Measurements from ENCODE around the gene DPP10.

Gene DPP10

GRCh38 chr2:115484983-115485382, 1042.5 kb downstream of the DPP10 start:
- Histone ChIP-seq H3K4me2 (ENCODE audit: low read length) (no peak overlapping the region), H3K9me2 (ENCODE audit: low read depth, low read length) (no peaks in the 10 kb centered on the region), H3K27me3 (ENCODE audit: insufficient read depth, low read length) (no peaks in the 10 kb centered on the region), H3K27ac (ENCODE audit: low read depth, low read length, poor library complexity, severe bottlenecking) (no peak overlapping the region), H3F3A (ENCODE audit: insufficient read depth, low read length) (no peaks in the 10 kb centered on the region), H3K4me1 (ENCODE audit: insufficient read depth, low read length, severe bottlenecking) (no peaks in the 10 kb centered on the region), H3K4me3 (ENCODE audit: low read depth, low read length, poor library complexity, severe bottlenecking) (no peak overlapping the region), H4K20me1 (ENCODE audit: insufficient read depth, low read length) (no peaks in the 10 kb centered on the region), H2AFZ (ENCODE audit: low read length) (no peak overlapping the region), H3K9ac (ENCODE audit: low read length) (no peak overlapping the region), H3K36me3 (ENCODE audit: insufficient read depth, low read length) (no peaks in the 10 kb centered on the region), H3K9me3 (ENCODE audit: low read length) (no peaks in the 10 kb centered on the region), H3K79me2 (ENCODE audit: insufficient read depth, low read length) (no peaks in the 10 kb centered on the region)
- no peak for TF ChIP-seq EZH2 (IDR thresholded peaks at IDR 0.05; ENCODE audit: borderline replicate concordance, low read length)
- TF ChIP-seq CTCF (IDR thresholded peaks at IDR 0.05; ENCODE audit: low read length), result no peak

- no peak overlapping the region for H3K4me2 ChIP-seq (ENCODE audit: low read length)
- H3K27me3 ChIP-seq (ENCODE audit: insufficient read depth, low read length), result no peaks in the 10 kb centered on the region
- H3F3A ChIP-seq (ENCODE audit: insufficient read depth, low read length), result no peaks in the 10 kb centered on the region
- H3K4me3 ChIP-seq (ENCODE audit: low read depth, low read length, poor library complexity, severe bottlenecking), result no peak overlapping the region
- H3K36me3 ChIP-seq (ENCODE audit: insufficient read depth, low read length), result no peaks in the 10 kb centered on the region
- H3K27ac ChIP-seq (ENCODE audit: low read depth, low read length, poor library complexity, severe bottlenecking), result no peak overlapping the region
- no peaks in the 10 kb centered on the region for H3K79me2 ChIP-seq (ENCODE audit: insufficient read depth, low read length)
- no peak for TF ChIP-seq EZH2 (IDR thresholded peaks at IDR 0.05; ENCODE audit: borderline replicate concordance, low read length)
- TF ChIP-seq CTCF (IDR thresholded peaks at IDR 0.05; ENCODE audit: low read length), result no peak
- H3K9me2 ChIP-seq (ENCODE audit: low read depth, low read length), result no peaks in the 10 kb centered on the region
- H3K9ac ChIP-seq (ENCODE audit: low read length), result no peak overlapping the region
- no peaks in the 10 kb centered on the region for H3K9me3 ChIP-seq (ENCODE audit: low read length)
- no peak overlapping the region for H2AFZ ChIP-seq (ENCODE audit: low read length)
- H4K20me1 ChIP-seq (ENCODE audit: insufficient read depth, low read length), result no peaks in the 10 kb centered on the region
- H3K4me1 ChIP-seq (ENCODE audit: insufficient read depth, low read length, severe bottlenecking), result no peaks in the 10 kb centered on the region
Measured at GRCh38 chr2:115491186-115491793, 1048.8 kb downstream of the DPP10 start.

GRCh38 chr2:115505331-115505730, 1062.9 kb downstream of the DPP10 start:
- no peak overlapping the region for H2AFZ ChIP-seq (ENCODE audit: low read length)
- TF ChIP-seq EZH2 (IDR thresholded peaks at IDR 0.05; ENCODE audit: borderline replicate concordance, low read length), result no peak
- no peaks in the 10 kb centered on the region for H3K79me2 ChIP-seq (ENCODE audit: insufficient read depth, low read length)
- H3K36me3 ChIP-seq (ENCODE audit: insufficient read depth, low read length), result no peaks in the 10 kb centered on the region
- no peak overlapping the region for H3K4me3 ChIP-seq (ENCODE audit: low read depth, low read length, poor library complexity, severe bottlenecking)
- no peak overlapping the region for H3K4me2 ChIP-seq (ENCODE audit: low read length)
- no peaks in the 10 kb centered on the region for H3K4me1 ChIP-seq (ENCODE audit: insufficient read depth, low read length, severe bottlenecking)
- H4K20me1 ChIP-seq (ENCODE audit: insufficient read depth, low read length), result no peaks in the 10 kb centered on the region
- H3K27ac ChIP-seq (ENCODE audit: low read depth, low read length, poor library complexity, severe bottlenecking), result no peak overlapping the region
- no peaks in the 10 kb centered on the region for H3K9me2 ChIP-seq (ENCODE audit: low read depth, low read length)
- no peaks in the 10 kb centered on the region for H3K27me3 ChIP-seq (ENCODE audit: insufficient read depth, low read length)
- no peaks in the 10 kb centered on the region for H3F3A ChIP-seq (ENCODE audit: insufficient read depth, low read length)
- no peaks in the 10 kb centered on the region for H3K9me3 ChIP-seq (ENCODE audit: low read length)
- no peak overlapping the region for H3K9ac ChIP-seq (ENCODE audit: low read length)

- TF ChIP-seq EZH2 (IDR thresholded peaks at IDR 0.05; ENCODE audit: borderline replicate concordance, low read length), result no peak
- TF ChIP-seq CTCF (IDR thresholded peaks at IDR 0.05; ENCODE audit: low read length), result no peak
- H3K79me2 ChIP-seq (ENCODE audit: insufficient read depth, low read length), result no peaks in the 10 kb centered on the region
- H3K27ac ChIP-seq (ENCODE audit: low read depth, low read length, poor library complexity, severe bottlenecking), result no peak overlapping the region
- H3K9ac ChIP-seq (ENCODE audit: low read length), result no peak overlapping the region
- H3K9me2 ChIP-seq (ENCODE audit: low read depth, low read length), result no peaks in the 10 kb centered on the region
- H3K4me2 ChIP-seq (ENCODE audit: low read length), result no peak overlapping the region
- H3K36me3 ChIP-seq (ENCODE audit: insufficient read depth, low read length), result no peaks in the 10 kb centered on the region
- no peaks in the 10 kb centered on the region for H3K27me3 ChIP-seq (ENCODE audit: insufficient read depth, low read length)
- H4K20me1 ChIP-seq (ENCODE audit: insufficient read depth, low read length), result no peaks in the 10 kb centered on the region
- H3K4me3 ChIP-seq (ENCODE audit: low read depth, low read length, poor library complexity, severe bottlenecking), result no peak overlapping the region
- no peaks in the 10 kb centered on the region for H3K9me3 ChIP-seq (ENCODE audit: low read length)
- no peak overlapping the region for H2AFZ ChIP-seq (ENCODE audit: low read length)
- H3F3A ChIP-seq (ENCODE audit: insufficient read depth, low read length), result no peaks in the 10 kb centered on the region
- no peaks in the 10 kb centered on the region for H3K4me1 ChIP-seq (ENCODE audit: insufficient read depth, low read length, severe bottlenecking)
Measured at GRCh38 chr2:115520727-115521126, 1078.3 kb downstream of the DPP10 start.

Measured in OCI-LY1 (cell line).